HepG2 (cell line): ENCODE results near the gene C16orf87. TPM values are rescaled to one million over a fixed set of nuclear protein-coding genes. Genes with fewer than 3 reads are reported as not detected.
A peak's percentile ranks its signal among the peaks of the same experiment; 100 is the strongest.

Experiments
- ATAC-seq: fragments of 200-7000 bp; cut with Tn5 transposase; 3 replicates; pipeline ENCODE4 v1.9.1; 2020; ENCODE audit warnings: mild to moderate bottlenecking, moderate library complexity
- BruUV-seq: library from RNA; stranded (reverse); fragments of 400-500 nt; replicated peaks from 2 replicates; lab custom pipeline; 2021; lab: Mats Ljungman, UMichigan
- CTCF ChIA-PET: fragments of 300-600 bp; formaldehyde crosslinking; extraction: SDS; loops from one replicate; lab custom pipeline; 2021; ENCODE audit warnings: low total read pairs, inconsistent platforms, low intra/inter-chr PET ratio; lab: Yijun Ruan, JAX
- POLR2A ChIA-PET: fragments of 350-600 bp; sonication (Branson Sonifier 250); formaldehyde crosslinking; loops from one replicate; lab custom pipeline; 2020; ENCODE audit warnings: antibody characterized with exemption, inconsistent platforms; lab: Yijun Ruan, JAX
- DNase-seq: peaks from one replicate; pipeline ENCODE4 v3.0.0-alpha.2; 2015; ENCODE audit warnings: low spot score
- FAIRE-seq: peaks from 3 replicates; lab custom pipeline; 2011; peaks lifted over from hg19 to GRCh38; lab: Jason Lieb, UNC
- H2AFZ ChIP-seq: one replicate; pipeline ENCODE4 v1.6.1; 2011; ENCODE audit warnings: low read length, inconsistent platforms
- H3K27ac ChIP-seq: fragments of 300-600 bp; 3 replicates; pipeline ENCODE4 v1.8.0; 2011; ENCODE audit warnings: mixed run types, mild to moderate bottlenecking, mixed read lengths, low read length, inconsistent platforms; ENCODE audit not compliant: insufficient read depth; ENCODE audit errors: extremely low read length
- H3K27me3 ChIP-seq, 2 experiments: fragments of 200-600 bp in 1 of 2; 2 replicates in 1 of 2; 3 replicates in 1 of 2; pipeline versions ENCODE4 v1.6.0 to v1.8.0; 2011; ENCODE audit warnings: low read length in 2 of 2, mild to moderate bottlenecking in 2 of 2, moderate library complexity in 2 of 2, inconsistent platforms in 1 of 2; ENCODE audit not compliant: insufficient read depth in 2 of 2, control insufficient read depth in 1 of 2
- H3K36me3 ChIP-seq, 2 experiments: fragments of 200-600 bp in 1 of 2; replicated peaks in 1 of 2; 2 replicates in 1 of 2; 3 replicates in 1 of 2; pipeline versions ENCODE4 v1.5.1 to v1.8.0; 2011; ENCODE audit warnings: low read length in 2 of 2, inconsistent platforms in 1 of 2; ENCODE audit not compliant: insufficient read depth in 2 of 2, control insufficient read depth in 1 of 2
- H3K4me1 ChIP-seq: 2 replicates; pipeline ENCODE4 v1.5.1; 2012; ENCODE audit warnings: low read length, inconsistent platforms; ENCODE audit not compliant: insufficient read depth
- H3K4me2 ChIP-seq: 2 replicates; pipeline ENCODE4 v1.6.0; 2011; ENCODE audit warnings: low read depth, low read length, inconsistent platforms
- H3K4me3 ChIP-seq, 3 experiments: fragments of 200-600 bp in 1 of 3; sonication (generic), shearing (Covaris generic) in 1 of 3; replicated peaks in 1 of 3; 2 replicates each; pipeline ENCODE4 v1.5.1; 2011 to 2016; ENCODE audit warnings: low read length in 3 of 3, inconsistent platforms in 2 of 3, low read depth in 2 of 3, mild to moderate bottlenecking in 2 of 3, control low read depth in 1 of 3, mixed read lengths in 1 of 3; ENCODE audit not compliant: insufficient read depth in 1 of 3
- H3K79me2 ChIP-seq: one replicate; pipeline ENCODE4 v1.6.1; 2011; ENCODE audit warnings: low read length, inconsistent platforms; ENCODE audit not compliant: insufficient read depth
- H3K9ac ChIP-seq: 2 replicates; pipeline ENCODE4 v1.6.0; 2011; ENCODE audit warnings: mild to moderate bottlenecking, low read depth, low read length, inconsistent platforms; ENCODE audit not compliant: insufficient read depth
- H3K9me3 ChIP-seq: 2 replicates; pipeline ENCODE4 v1.5.1; 2012; ENCODE audit warnings: mild to moderate bottlenecking, low read length
- H4K20me1 ChIP-seq: 2 replicates; pipeline ENCODE4 v1.6.0; 2011; ENCODE audit warnings: inconsistent platforms, mild to moderate bottlenecking, low read length, moderate library complexity; ENCODE audit not compliant: insufficient read depth
- BORCS8-MEF2B ChIP-seq: sonication (generic); formaldehyde crosslinking; IDR thresholded peaks from 2 replicates; pipeline ENCODE4 v1.8.0; 2022; ENCODE audit warnings: mild to moderate bottlenecking, missing genetic modification reagents
- EEA1 ChIP-seq: sonication (generic); formaldehyde crosslinking; IDR thresholded peaks from 2 replicates; pipeline ENCODE4 v1.5.1; 2020; ENCODE audit warnings: mild to moderate bottlenecking, missing genetic modification reagents, borderline replicate concordance
- ETV6 ChIP-seq: sonication (generic); formaldehyde crosslinking; conservative IDR thresholded peaks from 2 replicates; pipeline ENCODE4 v1.4.0; 2020; ENCODE audit warnings: missing genetic modification reagents
- MTF2 ChIP-seq: sonication (generic); formaldehyde crosslinking; IDR thresholded peaks from 2 replicates; pipeline ENCODE4 v1.5.0; 2020; ENCODE audit warnings: missing genetic modification reagents, borderline replicate concordance
- NCOR1 ChIP-seq: fragments of 200-600 bp; sonication (generic); IDR thresholded peaks from 2 replicates; pipeline ENCODE4 v1.7.0; 2017; ENCODE audit warnings: antibody characterized with exemption, low read length, borderline replicate concordance
- NFIB ChIP-seq: sonication (generic); formaldehyde crosslinking; IDR thresholded peaks from 2 replicates; pipeline ENCODE4 v1.9.0; 2021; ENCODE audit warnings: missing genetic modification reagents, mild to moderate bottlenecking, borderline replicate concordance
- RARA ChIP-seq: IDR thresholded peaks from 2 replicates; pipeline ENCODE4 v1.6.1; 2016; ENCODE audit warnings: missing genetic modification reagents, missing compliant biosample characterization
- REL ChIP-seq: sonication (generic); formaldehyde crosslinking; conservative IDR thresholded peaks from 2 replicates; pipeline ENCODE4 v1.8.0; 2022; ENCODE audit warnings: mild to moderate bottlenecking, missing genetic modification reagents, moderate library complexity
- RXRA ChIP-seq: sonication (generic); formaldehyde crosslinking; IDR thresholded peaks from 2 replicates; pipeline ENCODE4 v1.5.1; 2020; ENCODE audit warnings: missing genetic modification reagents
- SCMH1 ChIP-seq: sonication (generic); formaldehyde crosslinking; IDR thresholded peaks from 2 replicates; pipeline ENCODE4 v1.9.0; 2021; ENCODE audit warnings: missing genetic modification reagents, mild to moderate bottlenecking, borderline replicate concordance
- SIN3B ChIP-seq: fragments of 150-350 bp; IDR thresholded peaks from 2 replicates; pipeline ENCODE4 v1.6.1; 2014; ENCODE audit warnings: low read length
- SOX6 ChIP-seq, 2 experiments: fragments of 450-650 bp in 1 of 2; sonication (generic) in 1 of 2; formaldehyde crosslinking in 1 of 2; IDR thresholded peaks; 2 replicates each; pipeline versions ENCODE4 v1.4.0 to v1.6.1; 2017 to 2020; ENCODE audit warnings: antibody characterized with exemption in 1 of 2, mild to moderate bottlenecking in 1 of 2, missing genetic modification reagents in 1 of 2
- SP140L ChIP-seq: sonication (generic); formaldehyde crosslinking; IDR thresholded peaks from 2 replicates; pipeline ENCODE4 v1.4.0; 2020; ENCODE audit warnings: missing genetic modification reagents, borderline replicate concordance
- TOPORS ChIP-seq: sonication (generic); formaldehyde crosslinking; IDR thresholded peaks from 2 replicates; pipeline ENCODE4 v1.8.0; 2023; ENCODE audit warnings: mild to moderate bottlenecking, missing genetic modification reagents
- ZNF367 ChIP-seq: sonication (generic); formaldehyde crosslinking; IDR thresholded peaks from 2 replicates; pipeline ENCODE4 v1.4.0; 2020; ENCODE audit warnings: missing genetic modification reagents, borderline replicate concordance
- ZNF570 ChIP-seq: sonication (generic); formaldehyde crosslinking; IDR thresholded peaks from 2 replicates; pipeline ENCODE4 v1.4.0; 2020; ENCODE audit warnings: mild to moderate bottlenecking, missing genetic modification reagents, borderline replicate concordance
- WGBS: methylation state at CpG from one replicate; pipeline ENCODE4 v1.1.6; 2017; ENCODE audit warnings: low lambda C conversion rate; 5-methylcytosine and 5-hydroxymethylcytosine counted together
- in situ Hi-C: cut with HindIII; loops from 2 replicates; pipeline ENCODE4 v1.10.0; 2017; ENCODE audit warnings: low pct_unique_long_range_greater_than_20kb; ENCODE audit not compliant: extremely low pct_ligation_motif_present
- intact Hi-C: fragments of 100-400 bp; cut with micrococcal nuclease; formaldehyde crosslinking; loops from one replicate; pipeline ENCODE4 v1.10.0; 2022; ENCODE audit not compliant: unreplicated experiment
- polyA plus RNA-seq, 8 experiments: library from polyadenylated mRNA; depleted of rRNA in 3 of 8; stranded (reverse) in 7 of 8; unstranded in 1 of 8; fragments of >200 nt; fragmentation: Illumina TruSeq in 4 of 8; extraction: Trizol in 4 of 8; gene quantifications; 2 replicates each; pipeline versions ENCODE4 v1.2.1 to v1.2.3, GENCODE V29; 2011 to 2016; ENCODE audit warnings: low read depth in 4 of 8, missing spikeins in 1 of 8, mixed read lengths in 1 of 8; ENCODE audit not compliant: insufficient read depth in 1 of 8
- total RNA-seq, 5 experiments: library from RNA; depleted of rRNA; stranded (reverse); fragments of >200 nt; fragmentation: Illumina TruSeq; extraction: Trizol; gene quantifications; 2 replicates each; pipeline ENCODE4 v1.2.3, GENCODE V29; 2016; ENCODE audit warnings: low read depth in 1 of 5
- TF ChIP-seq, protein P1 (sequence below): sonication (generic); formaldehyde crosslinking; conservative IDR thresholded peaks from 2 replicates; pipeline ENCODE4 v1.8.0; 2022; ENCODE audit warnings: mild to moderate bottlenecking, moderate library complexity, missing genetic modification reagents
- TF ChIP-seq, protein P2 (sequence below): sonication (generic); formaldehyde crosslinking; IDR thresholded peaks from 2 replicates; pipeline ENCODE4 v1.8.1; 2023; ENCODE audit warnings: mild to moderate bottlenecking, inconsistent platforms, moderate library complexity, missing genetic modification reagents, borderline replicate concordance
- TF ChIP-seq, protein P3 (sequence below): sonication (generic); formaldehyde crosslinking; IDR thresholded peaks from 2 replicates; pipeline ENCODE4 v1.9.0; 2021; ENCODE audit warnings: missing genetic modification reagents, borderline replicate concordance

The C16orf87 gene
- total and polyA plus RNA-seq, 2 of the 13 experiments (the other 11 are each of a cell fraction or from before 2014, with no cell fraction given): 8.6 to 19.5 TPM

DNA sequence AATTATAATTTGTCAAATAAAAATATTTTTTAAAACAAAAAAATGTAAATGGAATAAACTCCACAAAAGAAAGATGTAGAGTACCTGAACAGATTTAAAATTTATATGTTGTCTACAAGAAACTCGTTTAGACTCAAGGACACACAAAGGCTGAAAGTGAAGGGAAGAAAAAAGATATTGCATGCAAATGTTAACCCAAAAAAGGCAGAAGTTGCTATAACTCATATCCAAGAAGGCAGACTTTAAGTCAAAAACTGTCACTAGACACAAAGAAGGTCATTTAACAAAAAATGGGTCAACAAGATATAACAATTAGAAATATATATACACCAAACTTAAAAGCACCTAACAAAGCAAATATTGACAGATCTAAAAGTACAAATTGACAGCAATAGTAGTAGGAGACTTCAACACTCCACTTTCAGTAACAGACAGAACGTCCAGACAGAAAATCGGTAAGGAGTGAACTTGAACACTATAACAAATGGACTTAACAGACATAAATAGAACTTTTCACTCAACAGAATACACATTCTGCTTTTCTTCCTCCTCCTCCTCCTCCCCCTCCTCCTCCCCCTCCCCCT is 42.0 kb downstream of the C16orf87 start:
- Histone ChIP-seq H4K20me1 (no peaks in the 10 kb centered on the region), H3K9me3 (peaks cover 6% of the 10 kb centered on the region; the same call in 1 of the 2 replicates), H3K27ac (peak overlapping the region; percentile 51), H2AFZ (no peak overlapping the region), H3K4me3 (peak overlapping the region; percentile 43 to 90 (median 55); a peak in 5 of 6 replicates), H3K4me1 (peaks cover 41% of the 10 kb centered on the region), H3K27me3 (no peaks in the 10 kb centered on the region), H3K79me2 (no peaks in the 10 kb centered on the region), H3K36me3 (no peaks in the 10 kb centered on the region), H3K9ac (no peak overlapping the region), H3K4me2 (peak overlapping the region; percentile 100)
- peak; percentile 63 for DNase-seq
- no peak for FAIRE-seq
- ATAC-seq: peak; percentile 27
- in situ Hi-C loops (no loop called here), intact Hi-C loops (loop anchor here (5.0 kb wide), 1 partner anchor 42 kb away; the partner anchor contains the start of gene MYLK3)
- CTCF ChIA-PET: no interaction called here
- TSS peak; percentile 45 for BruUV-seq
- WGBS: 1% methylated on average over 3 of the region's 3 CpGs
- POLR2A ChIA-PET: interaction anchor here (0.7 to 1.7 kb wide), 5 partner anchors 41 to 184 kb away, joined by 4 to 14 read pairs (median 6); partner anchors contain the start of genes DNAJA2, MYLK3 and ORC6
- TF ChIP-seq TOPORS (no peak), MTF2 (no peak), REL (no peak), NFIB (CRISPR knock-in tag) (no peak), RXRA (CRISPR knock-in tag) (no peak), NCOR1 (peak; percentile 60; the same call in 1 of the 2 replicates), ZNF367 (CRISPR knock-in tag) (no peak), SOX6 (IDR thresholded peaks at IDR 0.05) (no peak), SOX6 (CRISPR knock-in tag; IDR thresholded peaks at IDR 0.05) (peak; percentile 71; the same call in 1 of the 2 replicates), ETV6 (CRISPR knock-in tag) (no peak), BORCS8-MEF2B (CRISPR knock-in tag) (no peak), SP140L (no peak), SIN3B (no peak), ZNF570 (no peak), SCMH1 (CRISPR knock-in tag) (no peak), RARA (CRISPR knock-in tag) (peak; percentile 81), EEA1 (CRISPR knock-in tag) (no peak)
- TF ChIP-seq, protein P1, sequence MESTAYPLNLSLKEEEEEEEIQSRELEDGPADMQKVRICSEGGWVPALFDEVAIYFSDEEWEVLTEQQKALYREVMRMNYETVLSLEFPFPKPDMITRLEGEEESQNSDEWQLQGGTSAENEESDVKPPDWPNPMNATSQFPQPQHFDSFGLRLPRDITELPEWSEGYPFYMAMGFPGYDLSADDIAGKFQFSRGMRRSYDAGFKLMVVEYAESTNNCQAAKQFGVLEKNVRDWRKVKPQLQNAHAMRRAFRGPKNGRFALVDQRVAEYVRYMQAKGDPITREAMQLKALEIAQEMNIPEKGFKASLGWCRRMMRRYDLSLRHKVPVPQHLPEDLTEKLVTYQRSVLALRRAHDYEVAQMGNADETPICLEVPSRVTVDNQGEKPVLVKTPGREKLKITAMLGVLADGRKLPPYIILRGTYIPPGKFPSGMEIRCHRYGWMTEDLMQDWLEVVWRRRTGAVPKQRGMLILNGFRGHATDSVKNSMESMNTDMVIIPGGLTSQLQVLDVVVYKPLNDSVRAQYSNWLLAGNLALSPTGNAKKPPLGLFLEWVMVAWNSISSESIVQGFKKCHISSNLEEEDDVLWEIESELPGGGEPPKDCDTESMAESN: no peak
- TF ChIP-seq, protein P2, sequence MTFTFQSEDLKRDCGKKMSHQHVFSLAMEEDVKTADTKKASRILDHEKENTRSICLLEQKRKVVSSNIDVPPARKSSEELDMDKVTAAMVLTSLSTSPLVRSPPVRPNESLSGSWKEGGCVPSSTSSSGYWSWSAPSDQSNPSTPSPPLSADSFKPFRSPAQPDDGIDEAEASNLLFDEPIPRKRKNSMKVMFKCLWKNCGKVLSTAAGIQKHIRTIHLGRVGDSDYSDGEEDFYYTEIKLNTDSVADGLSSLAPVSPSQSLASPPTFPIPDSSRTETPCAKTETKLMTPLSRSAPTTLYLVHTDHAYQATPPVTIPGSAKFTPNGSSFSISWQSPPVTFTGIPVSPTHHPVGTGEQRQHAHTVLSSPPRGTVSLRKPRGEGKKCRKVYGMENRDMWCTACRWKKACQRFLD (CRISPR knock-in tag): no peak
- TF ChIP-seq, protein P3, sequence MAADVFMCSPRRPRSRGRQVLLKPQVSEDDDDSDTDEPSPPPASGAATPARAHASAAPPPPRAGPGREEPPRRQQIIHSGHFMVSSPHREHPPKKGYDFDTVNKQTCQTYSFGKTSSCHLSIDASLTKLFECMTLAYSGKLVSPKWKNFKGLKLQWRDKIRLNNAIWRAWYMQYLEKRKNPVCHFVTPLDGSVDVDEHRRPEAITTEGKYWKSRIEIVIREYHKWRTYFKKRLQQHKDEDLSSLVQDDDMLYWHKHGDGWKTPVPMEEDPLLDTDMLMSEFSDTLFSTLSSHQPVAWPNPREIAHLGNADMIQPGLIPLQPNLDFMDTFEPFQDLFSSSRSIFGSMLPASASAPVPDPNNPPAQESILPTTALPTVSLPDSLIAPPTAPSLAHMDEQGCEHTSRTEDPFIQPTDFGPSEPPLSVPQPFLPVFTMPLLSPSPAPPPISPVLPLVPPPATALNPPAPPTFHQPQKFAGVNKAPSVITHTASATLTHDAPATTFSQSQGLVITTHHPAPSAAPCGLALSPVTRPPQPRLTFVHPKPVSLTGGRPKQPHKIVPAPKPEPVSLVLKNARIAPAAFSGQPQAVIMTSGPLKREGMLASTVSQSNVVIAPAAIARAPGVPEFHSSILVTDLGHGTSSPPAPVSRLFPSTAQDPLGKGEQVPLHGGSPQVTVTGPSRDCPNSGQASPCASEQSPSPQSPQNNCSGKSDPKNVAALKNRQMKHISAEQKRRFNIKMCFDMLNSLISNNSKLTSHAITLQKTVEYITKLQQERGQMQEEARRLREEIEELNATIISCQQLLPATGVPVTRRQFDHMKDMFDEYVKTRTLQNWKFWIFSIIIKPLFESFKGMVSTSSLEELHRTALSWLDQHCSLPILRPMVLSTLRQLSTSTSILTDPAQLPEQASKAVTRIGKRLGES (CRISPR knock-in tag): no peak
